Stimulated activated CD4-positive, alpha-beta T cell treated with anti-CD3 and anti-CD28 coated beads, Interleukin-4, amount 100 ng/mL, for 4 hours (primary cell): ENCODE measurements around the gene CCDC122.

Source experiments
- DNase-seq, 2 experiments: peaks; one replicate each; pipeline ENCODE4 v3.0.0-alpha.2; 2020

Gene CCDC122

GRCh38 chr13:43799191-43799590 is 80.3 kb downstream of the CCDC122 start:
- no peak for DNase-seq

GRCh38 chr13:43797869-43798268 is 81.7 kb downstream of the CCDC122 start:
- no peak for DNase-seq

GRCh38 chr13:43797159-43797558 is 82.4 kb downstream of the CCDC122 start:
- DNase-seq, result no peak

GRCh38 chr13:43794416-43794815 is 85.1 kb downstream of the CCDC122 start:
- no peak for DNase-seq

GRCh38 chr13:43792076-43792881 is 87.3 kb downstream of the CCDC122 start:
- no peak for DNase-seq

GRCh38 chr13:43787997-43788396 is 91.5 kb downstream of the CCDC122 start:
- no peak for DNase-seq

GRCh38 chr13:43787518-43787891 is 92.0 kb downstream of the CCDC122 start:
- no peak for DNase-seq

- DNase-seq, result peak; percentile 26 to 31
Observed at GRCh38 chr13:43786766-43787517, 92.6 kb downstream of the CCDC122 start, which contains the start of gene ENOX1. Gene ENOX1 (minus strand): TSS chr13:43786972.

GRCh38 chr13:43786472-43786765 is 93.1 kb downstream of the CCDC122 start:
- DNase-seq, result no peak
